ENCODE data around the gene ANKRD29. TPM values are rescaled to one million over a fixed set of nuclear protein-coding genes. Genes with fewer than 3 reads are reported as not detected.

The ANKRD29 gene
- total and polyA plus RNA-seq, 2 experiments from 2014 or later, result 6.6 to 36.6 TPM

GRCh38 chr18:23608211-23608610, 54.5 kb downstream of the ANKRD29 start:
- Histone ChIP-seq H3K27ac (ENCODE audit: low read depth) (no peak overlapping the region), H2AFZ (no peak overlapping the region), H3K9me2 (ENCODE audit: insufficient read depth) (no peaks in the 10 kb centered on the region), H4K20me1 (replicated peaks; ENCODE audit: insufficient read depth) (no peaks in the 10 kb centered on the region; the same call in 1 of the 2 replicates), H3K4me2 (no peak overlapping the region), H3K4me1 (ENCODE audit: insufficient read depth) (no peaks in the 10 kb centered on the region), H3F3A (replicated peaks; ENCODE audit: low read depth) (no peaks in the 10 kb centered on the region), H3K27me3 (ENCODE audit: insufficient read depth) (no peaks in the 10 kb centered on the region), H3K79me2 (replicated peaks; ENCODE audit: insufficient read depth) (no peaks in the 10 kb centered on the region), H3K36me3 (ENCODE audit: insufficient read depth) (no peaks in the 10 kb centered on the region), H3K4me3 (no peak overlapping the region)
- Mint-ChIP-seq H3K36me3 (ENCODE audit: low read depth) (no peaks in the 10 kb centered on the region), H3K4me1 (no peaks in the 10 kb centered on the region), H3K4me3 (no peak overlapping the region), H3K9me3 (no peaks in the 10 kb centered on the region), H3K27me3 (ENCODE audit: insufficient read depth, low read depth, poor library complexity) (peaks cover 5% of the 10 kb centered on the region), H3K27ac (no peak overlapping the region)
- ATAC-seq (no peak), DNase-seq (ENCODE audit: low spot score) (no peak)
- TF ChIP-seq REST (IDR thresholded peaks at IDR 0.05; ENCODE audit: unreplicated experiment) (no peak), CREB1 (CRISPR knock-in tag; IDR thresholded peaks at IDR 0.05; ENCODE audit: low read depth) (no peak), EZH2phosphoT487 (IDR thresholded peaks at IDR 0.05; ENCODE audit: unreplicated experiment) (no peak), JUNB (IDR thresholded peaks at IDR 0.05; ENCODE audit: unreplicated experiment) (no peak), ETS1 (IDR thresholded peaks at IDR 0.05) (no peak), POLR2AphosphoS5 (IDR thresholded peaks at IDR 0.05; ENCODE audit: low read depth) (no peak), CTCF (conservative IDR thresholded peaks at IDR 0.05; ENCODE audit: low read depth in 2 of 2) (no peak), EZH2 (IDR thresholded peaks at IDR 0.05; ENCODE audit: low read depth, unreplicated experiment) (no peak), ZNF331 (CRISPR knock-in tag; IDR thresholded peaks at IDR 0.05; ENCODE audit: low read depth) (no peak), ZNF462 (CRISPR knock-in tag; IDR thresholded peaks at IDR 0.05) (no peak), STAT1 (IDR thresholded peaks at IDR 0.05; ENCODE audit: unreplicated experiment) (no peak), NANOG (IDR thresholded peaks at IDR 0.05; ENCODE audit: borderline replicate concordance) (no peak), ZNF114 (CRISPR knock-in tag; IDR thresholded peaks at IDR 0.05) (no peak)
